ENCODE data around the gene FANK1.

DNA sequence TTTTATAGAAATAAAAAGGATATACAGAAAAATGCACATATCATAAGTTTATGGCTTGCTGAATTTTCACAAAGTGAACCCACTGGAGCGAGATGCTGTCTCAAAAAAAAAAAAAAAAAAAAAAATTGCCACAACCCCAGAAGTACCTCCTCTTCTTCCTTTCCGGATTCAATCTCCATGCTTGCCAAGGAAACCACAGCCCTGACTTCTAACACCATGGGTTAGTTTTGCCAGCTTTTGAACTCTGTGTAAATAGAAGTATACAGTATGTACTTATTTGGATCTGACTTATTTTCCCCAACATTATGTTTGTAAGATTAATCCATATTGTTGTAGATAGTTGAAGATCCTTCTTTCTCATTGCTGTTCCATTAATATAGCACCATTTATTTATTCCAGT, 40.0 kb downstream of the FANK1 start:
- TF ChIP-seq CTCF (conservative IDR thresholded peaks at IDR 0.05; ENCODE audit: low read length), result no peak
- no peak for TF ChIP-seq EZH2phosphoT487 (IDR thresholded peaks at IDR 0.05; ENCODE audit: borderline replicate concordance, low read depth, low read length)
